PC-3 (cell line): ENCODE results near the gene ARHGEF3. TPM values are rescaled to one million over a fixed set of nuclear protein-coding genes. Genes with fewer than 3 reads are reported as not detected.

Experiments used
- ATAC-seq: fragments of 200-7000 bp; cut with Tn5 transposase; 2 replicates; pipeline ENCODE4 v1.9.1; 2020; ENCODE audit warnings: mild to moderate bottlenecking, moderate library complexity
- BruUV-seq: library from RNA; stranded (reverse); fragments of 400-500 nt; replicated peaks from 2 replicates; lab custom pipeline; 2021; lab: Mats Ljungman, UMichigan
- CTCF ChIA-PET: fragments of 300-600 bp; sonication (Branson Sonifier 250); formaldehyde crosslinking; loops from one replicate; lab custom pipeline; 2022; ENCODE audit warnings: antibody characterized with exemption; lab: Charles Lee
- POLR2A ChIA-PET: fragments of 300-600 bp; sonication (Branson Sonifier 250); formaldehyde crosslinking; loops from one replicate; lab custom pipeline; 2022; ENCODE audit warnings: antibody characterized with exemption; ENCODE audit not compliant: unreplicated experiment; lab: Charles Lee
- DNase-seq: peaks from one replicate; pipeline ENCODE4 v3.0.0-alpha.2; 2015
- H2AFZ ChIP-seq: fragments of 300-600 bp; sonication (generic); 2 replicates; pipeline ENCODE4 v1.6.0; 2016; ENCODE audit warnings: antibody characterized with exemption, low read length
- H3F3A ChIP-seq: fragments of 300-600 bp; sonication (generic); one replicate; pipeline ENCODE4 v1.6.0; 2017; ENCODE audit warnings: antibody characterized with exemption, low read length, control low read depth, mild to moderate bottlenecking; ENCODE audit not compliant: unreplicated experiment
- H3K27ac ChIP-seq: fragments of 300-600 bp; sonication (generic); 2 replicates; pipeline ENCODE4 v1.5.1; 2016; ENCODE audit warnings: mild to moderate bottlenecking, low read length
- H3K27me3 ChIP-seq: fragments of 300-600 bp; sonication (generic); 2 replicates; pipeline ENCODE4 v1.6.1; 2016; ENCODE audit warnings: low read length, mixed read lengths
- H3K36me3 ChIP-seq: fragments of 300-600 bp; sonication (generic); 2 replicates; pipeline ENCODE4 v1.6.1; 2016; ENCODE audit warnings: low read depth, mixed run types, low read length, mixed read lengths
- H3K4me1 ChIP-seq: fragments of 300-600 bp; sonication (generic); 2 replicates; pipeline ENCODE4 v1.5.1; 2016; ENCODE audit warnings: low read length; ENCODE audit not compliant: insufficient read depth
- H3K4me2 ChIP-seq: fragments of 300-600 bp; sonication (generic); 2 replicates; pipeline ENCODE4 v1.6.0; 2016; ENCODE audit warnings: low read length
- H3K4me3 ChIP-seq: fragments of 300-600 bp; sonication (generic); 2 replicates; pipeline ENCODE4 v1.5.1; 2016; ENCODE audit warnings: mild to moderate bottlenecking, low read length, mixed read lengths
- H3K79me2 ChIP-seq: fragments of 300-600 bp; sonication (generic); 2 replicates; pipeline ENCODE4 v1.6.1; 2017; ENCODE audit warnings: low read length, mixed read lengths
- H3K9ac ChIP-seq: fragments of 300-600 bp; sonication (generic); 2 replicates; pipeline ENCODE4 v1.6.0; 2016; ENCODE audit warnings: mild to moderate bottlenecking, low read length
- H3K9me2 ChIP-seq: fragments of 300-600 bp; sonication (generic); replicated peaks from 2 replicates; pipeline ENCODE4 v1.6.1; 2016; ENCODE audit warnings: mixed run types, low read length, mixed read lengths
- H3K9me3 ChIP-seq: fragments of 300-600 bp; sonication (generic); 2 replicates; pipeline ENCODE4 v1.6.1; 2016; ENCODE audit warnings: low read length, mixed read lengths
- H4K20me1 ChIP-seq: fragments of 300-600 bp; sonication (generic); 2 replicates; pipeline ENCODE4 v1.6.1; 2016; ENCODE audit warnings: low read length, mixed read lengths
- CTCF ChIP-seq: fragments of 300-600 bp; sonication (generic); conservative IDR thresholded peaks from 2 replicates; pipeline ENCODE4 v1.5.1; 2017; ENCODE audit warnings: antibody characterized with exemption, low read depth, mild to moderate bottlenecking, low read length
- EZH2 ChIP-seq: fragments of 300-600 bp; sonication (generic); IDR thresholded peaks from one replicate; pipeline ENCODE4 v1.6.1; 2017; ENCODE audit warnings: antibody characterized with exemption, mild to moderate bottlenecking, low read length; ENCODE audit not compliant: unreplicated experiment
- EZH2phosphoT487 ChIP-seq: fragments of 300-600 bp; sonication (generic); IDR thresholded peaks from 2 replicates; pipeline ENCODE4 v1.6.1; 2018; ENCODE audit warnings: mild to moderate bottlenecking, antibody characterized with exemption, low read length, borderline replicate concordance
- intact Hi-C: fragments of 100-400 bp; cut with micrococcal nuclease; formaldehyde crosslinking; loops from 2 replicates; pipeline ENCODE4 v1.9.0; 2023
- total RNA-seq: library from RNA; depleted of rRNA; stranded (reverse); fragments of >200 nt; gene quantifications from 2 replicates; pipeline ENCODE4 v1.2.3, GENCODE V29; 2014

Gene ARHGEF3
- total RNA-seq, 1 experiment from 2014 or later: 8.7 TPM

- H2AFZ ChIP-seq: peak overlapping the region; percentile 90
- peak overlapping the region; percentile 82 for H3K4me3 ChIP-seq
- peak overlapping the region; percentile 98 for H3K9ac ChIP-seq
- peaks cover 28% of the 10 kb centered on the region for H3K4me1 ChIP-seq
- no peaks in the 10 kb centered on the region for H3K9me3 ChIP-seq
- 0 out of 2 replicates have a peak, but pooled peaks cover 6% of the 10 kb centered on the region for H3K36me3 ChIP-seq
- no peaks in the 10 kb centered on the region for H3F3A ChIP-seq
- H3K4me2 ChIP-seq: peak overlapping the region; percentile 90
- no peak for TF ChIP-seq EZH2
- TF ChIP-seq CTCF: no peak
- TF ChIP-seq EZH2phosphoT487: no peak
- intact Hi-C loops: no loop called here
- no peaks in the 10 kb centered on the region for H3K9me2 ChIP-seq
- no peaks in the 10 kb centered on the region for H4K20me1 ChIP-seq
- no peaks in the 10 kb centered on the region for H3K27me3 ChIP-seq
- peaks cover 52% of the 10 kb centered on the region for H3K79me2 ChIP-seq
- CTCF ChIA-PET: interaction anchor here (0.7 kb wide), 2 partner anchors 117 to 310 kb away, joined by 3 read pairs; no protein-coding TSS in a partner anchor
- POLR2A ChIA-PET: interaction anchor here (0.6 to 0.7 kb wide), 9 partner anchors 15 to 1074 kb away, joined by 3 to 8 read pairs (median 3); partner anchors contain the start of gene SLMAP
- ATAC-seq (peak; percentile 77), DNase-seq (peak; percentile 72)
- TSS peak; percentile 83 for BruUV-seq
- H3K27ac ChIP-seq: peak overlapping the region; percentile 85
Measured at GRCh38 chr3:56682462-56683121, 119.2 kb downstream of the ARHGEF3 start.

- peak overlapping the region; percentile 98 for H3K9ac ChIP-seq
- H4K20me1 ChIP-seq: no peaks in the 10 kb centered on the region
- H2AFZ ChIP-seq: peak overlapping the region; percentile 90
- TF ChIP-seq EZH2phosphoT487 (no peak), CTCF (no peak), EZH2 (no peak)
- no peak for ATAC-seq
- H3K27me3 ChIP-seq: no peaks in the 10 kb centered on the region
- no peaks in the 10 kb centered on the region for H3K9me2 ChIP-seq
- no peaks in the 10 kb centered on the region for H3F3A ChIP-seq
- peak overlapping the region; percentile 85 for H3K27ac ChIP-seq
- ChIA-PET POLR2A (interaction anchor here (0.6 to 0.7 kb wide), 4 partner anchors 14 to 1074 kb away, joined by 3 to 7 read pairs (median 5); partner anchors contain the start of gene SLMAP), CTCF (interaction anchor here (0.7 kb wide), 2 partner anchors 117 to 311 kb away, joined by 3 read pairs; no protein-coding TSS in a partner anchor)
- 0 out of 2 replicates have a peak, but pooled peaks cover 6% of the 10 kb centered on the region for H3K36me3 ChIP-seq
- no peaks in the 10 kb centered on the region for H3K9me3 ChIP-seq
- BruUV-seq: no TSS peak
- intact Hi-C loops: no loop called here
- peak overlapping the region; percentile 82 for H3K4me3 ChIP-seq
- H3K79me2 ChIP-seq: peaks cover 58% of the 10 kb centered on the region
- peaks cover 28% of the 10 kb centered on the region for H3K4me1 ChIP-seq
- H3K4me2 ChIP-seq: peak overlapping the region; percentile 90
- no peak for DNase-seq
Measured at GRCh38 chr3:56681984-56682461, 119.7 kb downstream of the ARHGEF3 start.
